Fibroblast of skin of left biceps (primary cell): ENCODE results near the gene CSNK1A1L.
A peak's percentile ranks its signal among the peaks of the same experiment; 100 is the strongest.

Experiments
- DNase-seq, 2 experiments: peaks; one replicate each; pipeline ENCODE4 v3.0.0-alpha.2; 2013; ENCODE audit warnings: low read depth in 2 of 2

Gene CSNK1A1L

GRCh38 chr13:37107456-37107855, 2.0 kb upstream of the CSNK1A1L start:
- no peak for DNase-seq

- DNase-seq, result no peak
Measured at GRCh38 chr13:37106642-37107041, 1.2 kb upstream of the CSNK1A1L start.

GRCh38 chr13:37102896-37103295, 2.6 kb downstream of the CSNK1A1L start:
- no peak for DNase-seq

- no peak for DNase-seq
Measured at GRCh38 chr13:37101201-37101600, 4.3 kb downstream of the CSNK1A1L start.

- DNase-seq, result no peak
Measured at GRCh38 chr13:37100731-37101130, 4.7 kb downstream of the CSNK1A1L start.

- peak in 1 of 2 experiments; percentile 23 for DNase-seq
Measured at GRCh38 chr13:37097076-37097475, 8.4 kb downstream of the CSNK1A1L start.

GRCh38 chr13:37094840-37095239, 10.6 kb downstream of the CSNK1A1L start:
- DNase-seq, result no peak

GRCh38 chr13:37094099-37094498, 11.4 kb downstream of the CSNK1A1L start:
- DNase-seq, result no peak

GRCh38 chr13:37091835-37092234, 13.6 kb downstream of the CSNK1A1L start:
- DNase-seq, result no peak

- no peak for DNase-seq
Measured at GRCh38 chr13:37090912-37091311, 14.6 kb downstream of the CSNK1A1L start.

GRCh38 chr13:37089495-37089894, 16.0 kb downstream of the CSNK1A1L start:
- DNase-seq, result no peak

GRCh38 chr13:37087486-37087885, 18.0 kb downstream of the CSNK1A1L start:
- DNase-seq, result no peak

GRCh38 chr13:37085606-37086005, 19.9 kb downstream of the CSNK1A1L start:
- DNase-seq, result no peak

GRCh38 chr13:37076818-37077217, 28.6 kb downstream of the CSNK1A1L start:
- DNase-seq, result no peak

GRCh38 chr13:37075164-37075563, 30.3 kb downstream of the CSNK1A1L start:
- DNase-seq, result no peak

GRCh38 chr13:37074703-37075102, 30.8 kb downstream of the CSNK1A1L start:
- DNase-seq, result no peak

GRCh38 chr13:37072024-37072423, 33.4 kb downstream of the CSNK1A1L start:
- no peak for DNase-seq

GRCh38 chr13:37070956-37071355, 34.5 kb downstream of the CSNK1A1L start:
- DNase-seq, result no peak

GRCh38 chr13:37070145-37070695, 35.2 kb downstream of the CSNK1A1L start:
- DNase-seq, result no peak

GRCh38 chr13:37069597-37070103, 35.8 kb downstream of the CSNK1A1L start:
- DNase-seq, result no peak

GRCh38 chr13:37068962-37069361, 36.5 kb downstream of the CSNK1A1L start:
- DNase-seq, result no peak

- DNase-seq, result no peak
Measured at GRCh38 chr13:37067874-37068273, 37.6 kb downstream of the CSNK1A1L start.

- DNase-seq, result no peak
Measured at GRCh38 chr13:37065890-37066526, 39.5 kb downstream of the CSNK1A1L start.

GRCh38 chr13:37059848-37060192, 45.6 kb downstream of the CSNK1A1L start:
- no peak for DNase-seq
